Hepatocyte (in vitro differentiated cells): ENCODE data around the gene EFCAB6.

Experiments used
- CTCF ChIP-seq: fragments of 200-600 bp; sonication (generic); IDR thresholded peaks from 2 replicates; pipeline ENCODE4 v1.5.1; 2016; ENCODE audit warnings: antibody characterized with exemption, mild to moderate bottlenecking; ENCODE audit not compliant: poor library complexity
- EZH2 ChIP-seq: fragments of 200-600 bp; sonication (generic); IDR thresholded peaks from 2 replicates; pipeline ENCODE4 v1.6.1; 2016; ENCODE audit warnings: antibody characterized with exemption, mild to moderate bottlenecking, borderline replicate concordance

- no peak for TF ChIP-seq CTCF
- no peak for TF ChIP-seq EZH2
These were observed 249.3 kb downstream of the EFCAB6 start for GRCh38 chr22:43562843-43563242.
